D341Med (cell line): ENCODE measurements around the gene MOB3B.

Source experiments
- DNase-seq: peaks from one replicate; pipeline ENCODE4 v3.0.0; 2012; ENCODE audit warnings: low spot score

Gene MOB3B

GRCh38 chr9:27338527-27338903 lies 191.1 kb downstream of the MOB3B start:
- DNase-seq: no peak

DNA sequence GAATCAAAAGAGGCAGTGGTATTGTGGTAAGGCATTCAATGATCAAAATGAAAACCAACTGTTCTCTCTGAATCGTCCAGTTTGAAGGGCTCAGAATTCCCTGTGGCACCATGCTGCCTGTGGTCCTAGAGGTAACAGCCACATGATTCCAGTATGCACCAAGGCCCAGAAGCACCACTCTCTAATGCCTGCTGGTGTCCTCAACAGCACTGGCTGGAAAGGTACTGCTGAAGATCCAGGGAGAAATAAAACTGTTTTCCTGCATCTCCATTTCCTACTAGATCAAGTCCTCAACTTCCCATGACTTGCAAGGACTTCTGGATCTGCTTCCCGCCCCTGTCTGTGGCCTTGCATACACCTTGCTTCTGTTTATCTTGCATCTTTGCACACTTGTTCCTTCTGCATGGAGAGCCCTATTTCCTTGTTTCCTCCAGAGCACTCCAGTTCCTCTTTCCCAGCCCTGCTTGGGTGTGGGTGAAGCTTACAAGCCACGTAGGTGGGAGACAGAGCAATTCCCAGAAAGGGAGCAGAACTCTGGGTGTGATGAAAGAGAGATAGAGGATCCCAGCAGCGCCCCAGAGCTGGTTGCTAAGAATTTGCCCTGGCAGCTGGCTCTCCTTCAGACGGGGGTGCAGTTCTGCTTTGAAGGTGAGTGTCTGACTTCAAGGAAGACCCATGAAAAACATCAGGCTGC lies 191.6 kb downstream of the MOB3B start:
- DNase-seq: no peak

DNA sequence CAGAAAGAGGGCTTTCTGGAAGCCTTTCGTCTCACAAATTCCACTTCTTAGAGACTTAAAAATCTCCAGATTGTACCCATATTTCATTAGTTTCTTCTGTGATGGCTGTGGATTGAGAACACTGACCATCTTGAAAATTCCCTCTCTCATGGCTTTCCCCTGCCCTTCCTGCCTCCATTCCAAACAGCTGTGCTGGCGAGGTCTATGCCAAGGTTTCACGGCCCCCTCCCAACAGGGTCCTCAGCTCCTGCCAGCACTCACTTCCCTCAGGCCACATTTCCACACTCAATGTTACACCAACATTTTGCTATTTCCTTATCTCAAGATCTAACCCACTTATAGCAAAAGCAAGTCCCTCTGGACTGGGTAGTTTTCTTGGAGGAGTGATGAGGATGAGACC lies 192.4 kb downstream of the MOB3B start:
- no peak for DNase-seq

GRCh38 chr9:27336829-27337228 lies 192.8 kb downstream of the MOB3B start:
- no peak for DNase-seq

GRCh38 chr9:27336126-27336525 lies 193.5 kb downstream of the MOB3B start:
- DNase-seq: no peak

- no peak for DNase-seq
These were observed 194.5 kb downstream of the MOB3B start for GRCh38 chr9:27335075-27335474.

GRCh38 chr9:27333241-27334052 lies 196.2 kb downstream of the MOB3B start:
- peak; percentile 76 for DNase-seq

GRCh38 chr9:27331393-27331792 lies 198.2 kb downstream of the MOB3B start:
- DNase-seq: no peak

DNA sequence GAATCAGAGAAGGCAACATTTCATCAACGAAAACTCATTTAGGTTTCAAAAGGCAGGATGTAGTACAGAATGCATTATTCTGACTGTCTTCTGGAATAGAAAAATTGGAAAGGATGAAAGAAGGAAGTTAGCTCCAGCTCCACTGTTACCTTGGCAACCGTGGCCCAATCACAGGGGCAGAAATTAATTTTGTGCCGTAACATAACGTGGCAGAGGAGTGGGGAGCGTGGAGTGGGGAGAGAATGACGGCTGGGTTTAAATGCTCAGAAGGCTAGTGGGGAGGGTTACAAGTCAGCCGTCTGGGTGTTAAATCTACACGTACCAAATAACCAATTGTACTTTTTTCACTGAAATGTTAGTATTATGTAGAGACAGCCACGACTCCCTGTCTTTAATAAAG lies 200.3 kb downstream of the MOB3B start:
- DNase-seq: no peak

- DNase-seq: no peak
These were observed 201.1 kb downstream of the MOB3B start for GRCh38 chr9:27328483-27328882.

DNA sequence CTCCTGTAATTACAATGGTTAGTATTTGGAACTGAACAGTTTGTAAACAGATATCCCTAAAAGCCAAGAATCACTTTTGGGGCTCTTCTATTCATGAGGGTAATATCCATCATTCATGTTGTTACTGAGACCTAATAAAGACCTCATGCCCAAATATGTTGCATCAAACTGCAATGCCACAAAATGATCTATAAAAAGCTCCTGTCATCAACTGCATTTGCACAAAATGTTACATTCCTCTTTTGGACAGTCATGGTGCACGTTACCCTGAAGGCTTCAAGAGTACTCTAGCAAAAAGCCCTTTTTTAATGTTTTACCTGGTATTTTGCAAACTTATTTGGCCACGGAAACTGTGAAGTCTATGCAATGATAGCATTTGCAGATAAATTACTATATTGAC lies 218.4 kb downstream of the MOB3B start:
- no peak for DNase-seq

DNA sequence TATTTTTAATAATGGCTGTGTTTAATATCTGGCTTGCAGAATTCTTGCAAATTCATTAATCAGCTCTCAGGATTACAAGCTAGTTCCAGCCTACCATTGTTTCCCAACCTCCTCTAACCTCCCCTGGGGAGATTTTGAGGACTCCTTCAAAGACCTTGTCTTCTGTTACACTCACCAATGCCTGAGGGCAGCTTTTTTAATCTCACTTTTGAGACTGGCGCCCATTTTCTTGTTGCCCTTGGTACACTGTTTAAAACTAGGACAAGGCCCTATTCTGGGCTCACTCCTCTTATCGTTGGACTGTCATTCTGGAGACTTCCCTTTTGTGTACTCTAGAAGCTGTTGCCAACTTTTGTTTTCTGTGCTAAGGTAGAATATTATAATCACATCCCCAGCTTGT lies 219.0 kb downstream of the MOB3B start:
- peak; percentile 51 for DNase-seq

DNA sequence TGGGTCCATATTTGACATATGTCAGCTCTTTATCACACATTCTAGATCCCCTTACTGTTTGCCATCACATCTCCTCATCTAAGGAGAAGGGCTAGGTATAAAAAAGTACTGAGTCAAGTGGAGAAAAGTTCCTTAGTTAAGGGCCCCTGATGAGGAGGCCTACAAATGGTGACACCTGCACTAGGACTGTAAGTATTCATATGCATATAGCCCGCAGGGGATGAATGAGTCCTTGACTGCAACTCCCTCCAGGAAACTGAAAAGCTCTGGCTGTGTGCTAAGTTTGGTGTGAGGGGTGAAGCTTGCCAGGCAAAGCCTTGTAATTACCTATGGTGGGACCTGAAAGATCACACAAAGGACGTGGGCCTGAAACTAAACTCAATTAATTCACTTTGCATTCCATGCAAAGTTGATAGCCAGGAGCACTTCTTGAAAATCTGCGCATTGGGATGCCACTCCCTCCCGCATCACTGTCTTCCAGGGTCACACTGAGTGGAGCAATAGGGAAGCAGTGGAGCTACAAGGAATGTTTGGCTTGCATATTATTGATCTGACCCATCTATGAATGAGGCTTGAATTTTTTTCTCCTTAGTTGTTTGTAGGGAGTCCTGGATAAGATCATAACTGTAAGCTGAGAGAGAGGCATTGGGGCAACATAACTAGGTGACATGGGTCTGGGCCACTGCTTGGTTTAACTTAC lies 220.8 kb downstream of the MOB3B start:
- DNase-seq: no peak

GRCh38 chr9:27304521-27304920 lies 225.1 kb downstream of the MOB3B start:
- DNase-seq: no peak

DNA sequence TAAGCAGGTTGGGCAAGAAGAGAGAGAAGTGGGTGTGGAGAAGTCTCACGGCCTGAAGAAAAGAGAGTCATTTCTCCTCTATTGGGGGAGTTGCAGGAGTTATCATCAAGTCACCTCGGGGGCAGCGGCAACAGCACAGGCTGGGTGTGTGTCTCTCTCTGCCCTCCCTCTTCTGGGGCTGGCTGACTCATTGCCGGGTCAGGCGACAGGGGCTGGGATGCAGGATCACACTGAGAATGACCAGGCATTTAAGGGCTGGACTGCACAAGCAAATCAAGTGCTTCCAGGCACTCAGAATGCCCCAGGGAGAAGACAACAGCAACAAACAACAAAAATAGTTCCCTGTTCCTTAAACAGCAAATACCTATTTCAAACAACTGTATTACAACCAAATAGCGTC lies 226.4 kb downstream of the MOB3B start:
- no peak for DNase-seq

- DNase-seq: no peak
These were observed 232.6 kb downstream of the MOB3B start, which contains the start of gene EQTN for GRCh38 chr9:27297050-27297449. TSS of gene EQTN (minus strand) at chr9:27297150. CDS start at chr9:27297055, 95 bp downstream.

- no peak for DNase-seq
These were observed 235.6 kb downstream of the MOB3B start for GRCh38 chr9:27293996-27294395.

DNA sequence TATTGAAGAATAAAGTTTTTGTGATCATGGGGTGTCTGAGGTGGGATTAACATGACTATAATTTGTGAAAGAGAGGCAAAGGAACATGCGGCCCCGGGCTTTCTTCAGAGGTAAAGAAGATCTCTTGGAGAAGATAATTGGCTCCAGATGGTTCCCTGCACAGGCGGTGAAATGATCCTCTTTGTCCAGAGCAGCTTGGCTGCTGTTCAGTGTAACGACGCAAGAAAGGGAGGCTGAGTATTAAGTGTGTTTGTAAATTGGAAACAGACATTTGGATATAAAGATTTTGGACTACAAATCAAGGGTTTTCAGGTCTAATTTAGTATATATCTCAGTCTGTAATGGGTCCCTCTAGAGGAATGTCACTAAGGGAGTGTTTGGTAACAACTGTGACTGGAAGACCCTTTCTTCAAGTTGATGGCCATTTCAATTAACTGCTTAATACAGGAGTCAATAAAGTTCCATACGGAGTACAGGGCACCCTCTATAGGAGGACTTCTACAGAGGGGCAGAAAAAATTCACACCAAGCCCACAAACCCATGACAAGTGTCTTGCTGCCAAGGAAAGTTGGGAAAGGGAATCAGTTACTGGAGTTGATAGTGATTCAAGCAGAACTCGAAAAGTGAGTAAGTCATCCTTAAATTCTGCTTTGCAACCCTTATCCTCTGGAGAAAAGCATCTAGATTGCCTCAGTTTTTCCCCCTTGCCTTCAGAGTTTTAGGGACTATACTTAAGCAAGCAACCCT lies 236.8 kb downstream of the MOB3B start:
- peak; percentile 66 for DNase-seq

DNA sequence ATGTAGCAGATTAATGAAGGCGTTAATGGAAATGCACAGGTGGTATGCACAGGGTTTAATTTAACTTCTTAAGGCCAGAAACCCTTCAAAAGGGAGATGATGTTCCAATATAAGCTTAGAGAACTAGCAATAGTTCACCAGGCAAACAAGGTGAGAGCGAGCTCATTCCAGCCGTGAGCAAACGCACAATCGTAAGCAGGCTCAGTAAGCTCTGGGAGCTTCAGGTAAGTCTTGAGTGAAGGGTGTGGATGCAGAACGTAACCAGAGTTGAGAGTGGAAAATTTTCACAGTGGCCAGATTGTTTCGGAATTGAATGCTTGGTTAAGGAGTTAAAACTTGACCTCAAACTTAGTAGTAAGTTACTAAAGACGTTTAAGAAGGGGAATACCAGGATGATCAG lies 238.3 kb downstream of the MOB3B start:
- DNase-seq: no peak

- no peak for DNase-seq
These were observed 247.3 kb downstream of the MOB3B start for GRCh38 chr9:27282269-27282668.

DNA sequence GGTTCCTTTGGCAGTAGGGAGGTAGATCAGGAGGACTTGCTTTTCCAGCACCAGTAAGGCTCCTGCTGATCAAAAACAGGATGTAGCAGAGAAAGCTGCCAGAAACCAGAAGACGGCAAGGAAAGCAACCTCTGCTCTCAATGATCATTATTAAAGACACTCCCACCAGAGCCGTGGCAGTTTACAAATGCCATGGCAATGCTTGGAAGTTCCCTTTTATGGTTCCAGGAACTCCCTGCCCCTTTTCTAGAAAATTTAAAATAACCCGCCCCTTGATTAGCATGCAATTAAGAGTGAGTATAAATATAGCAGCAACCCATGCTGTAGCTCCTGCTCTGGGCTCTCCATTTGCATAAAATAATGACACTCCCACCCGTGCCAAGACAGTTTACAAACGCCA lies 248.8 kb downstream of the MOB3B start:
- DNase-seq: no peak

DNA sequence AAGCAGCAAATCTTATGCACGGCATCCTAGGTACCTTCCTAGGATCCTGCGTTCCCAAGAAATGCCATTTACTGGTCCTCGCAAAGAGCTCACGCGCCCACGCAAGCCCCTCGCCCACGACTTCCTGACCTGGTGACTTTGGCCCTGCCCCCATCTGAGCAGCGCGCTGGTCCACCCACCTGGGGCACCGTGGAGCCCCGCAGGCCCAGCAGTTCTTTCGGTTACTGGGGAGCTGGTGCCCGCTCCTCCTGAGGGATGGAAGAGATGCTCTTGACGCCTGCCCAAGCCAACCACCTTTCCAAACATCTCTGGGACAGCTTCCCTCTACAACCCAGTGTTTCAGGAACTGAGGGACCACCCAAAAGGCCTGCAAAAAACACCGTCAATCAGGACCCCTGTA lies 249.4 kb downstream of the MOB3B start:
- no peak for DNase-seq
